Ishikawa (cell line): Measurements from ENCODE around the gene PIAS4.

ENCODE experiments used
- CEBPB ChIP-seq: IDR thresholded peaks from 2 replicates; pipeline ENCODE4 v1.6.1; 2012
- CREB1 ChIP-seq: IDR thresholded peaks from 2 replicates; pipeline ENCODE4 v1.6.1; 2012; ENCODE audit warnings: low read depth
- EGR1 ChIP-seq: IDR thresholded peaks from 2 replicates; pipeline ENCODE4 v1.6.1; 2012
- EP300 ChIP-seq: IDR thresholded peaks from 2 replicates; pipeline ENCODE4 v1.6.1; 2012; ENCODE audit warnings: borderline replicate concordance
- FOXM1 ChIP-seq: IDR thresholded peaks from 2 replicates; pipeline ENCODE4 v1.6.1; 2012; ENCODE audit warnings: low read depth, borderline replicate concordance
- NFIC ChIP-seq: IDR thresholded peaks from 2 replicates; pipeline ENCODE4 v1.6.1; 2012
- RAD21 ChIP-seq: IDR thresholded peaks from 2 replicates; pipeline ENCODE4 v1.6.1; 2012; ENCODE audit warnings: low read depth
- TAF1 ChIP-seq: IDR thresholded peaks from 2 replicates; pipeline ENCODE4 v1.6.1; 2012; ENCODE audit warnings: low read depth, mild to moderate bottlenecking
- TCF12 ChIP-seq: IDR thresholded peaks from 2 replicates; pipeline ENCODE4 v1.6.1; 2012; ENCODE audit warnings: low read depth
- TEAD4 ChIP-seq: IDR thresholded peaks from 2 replicates; pipeline ENCODE4 v1.6.1; 2012
- YY1 ChIP-seq: IDR thresholded peaks from 2 replicates; pipeline ENCODE4 v1.6.1; 2012; ENCODE audit warnings: low read depth
- ZBTB7A ChIP-seq: IDR thresholded peaks from 2 replicates; pipeline ENCODE4 v1.6.1; 2012; ENCODE audit warnings: low read depth
- TF ChIP-seq, protein P1 (sequence below): IDR thresholded peaks from 2 replicates; pipeline ENCODE4 v1.6.1; 2012
- TF ChIP-seq, protein P2 (sequence below): IDR thresholded peaks from 2 replicates; pipeline ENCODE4 v1.6.1; 2012
- TF ChIP-seq, protein P3 (sequence below): IDR thresholded peaks from 2 replicates; pipeline ENCODE4 v1.6.1; 2012; ENCODE audit warnings: low read depth, mild to moderate bottlenecking

Gene PIAS4

DNA sequence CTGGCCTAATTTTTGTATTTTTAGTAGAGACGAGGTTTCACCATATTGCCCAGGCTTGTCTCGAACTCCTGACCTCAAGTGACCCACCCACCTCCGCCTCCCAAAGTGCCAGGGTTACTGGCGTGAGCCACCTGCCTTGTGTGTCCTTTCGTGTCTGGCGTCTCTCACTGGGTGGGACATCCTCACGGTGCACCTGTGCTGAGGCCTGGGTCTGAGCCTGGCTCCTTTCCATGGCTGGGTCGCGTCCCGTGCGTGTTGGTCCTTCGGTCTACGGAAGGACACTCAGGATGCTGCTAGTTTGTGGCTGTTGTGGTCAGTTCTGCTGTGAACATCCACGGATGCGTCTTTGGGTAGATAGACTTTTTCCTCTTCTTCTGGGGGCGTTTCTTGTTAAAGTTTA lies 19.6 kb downstream of the PIAS4 start:
- TF ChIP-seq ZBTB7A (no peak), YY1 (no peak)

DNA sequence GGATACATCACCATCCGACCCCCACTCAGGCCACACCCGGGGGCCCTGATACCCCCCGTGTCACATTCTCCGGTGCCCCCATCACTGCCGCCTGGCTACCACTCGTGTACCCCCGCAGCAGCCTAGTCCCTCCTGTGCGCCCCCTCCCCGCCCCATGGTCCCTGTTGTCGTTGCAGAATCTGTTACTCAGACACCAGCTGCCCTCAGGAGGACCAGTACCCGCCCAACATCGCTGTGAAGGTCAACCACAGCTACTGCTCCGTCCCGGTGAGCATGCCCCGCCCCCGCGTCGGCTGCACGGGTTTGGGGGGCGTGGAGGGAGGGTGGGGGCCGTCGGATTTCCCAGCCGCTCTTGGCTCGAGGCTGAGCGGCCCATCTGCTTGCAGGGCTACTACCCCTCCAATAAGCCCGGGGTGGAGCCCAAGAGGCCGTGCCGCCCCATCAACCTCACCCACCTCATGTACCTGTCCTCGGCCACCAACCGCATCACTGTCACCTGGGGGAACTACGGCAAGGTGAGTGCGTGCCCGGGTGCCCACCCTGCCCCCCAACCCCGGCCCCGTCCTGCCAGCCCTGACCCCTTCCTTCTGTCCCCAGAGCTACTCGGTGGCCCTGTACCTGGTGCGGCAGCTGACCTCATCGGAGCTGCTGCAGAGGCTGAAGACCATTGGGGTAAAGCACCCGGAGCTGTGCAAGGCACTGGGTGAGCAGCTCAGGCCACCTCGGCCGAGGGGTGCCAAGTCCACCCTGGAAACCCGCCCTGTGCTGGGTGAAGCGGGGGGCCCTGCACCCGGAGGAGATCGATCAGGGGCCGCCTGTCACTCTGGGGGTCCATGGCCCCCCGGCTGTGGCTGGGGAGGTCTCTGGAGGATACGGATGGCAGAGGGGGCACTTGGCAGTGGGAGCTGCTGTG lies 21.1 kb downstream of the PIAS4 start:
- TF ChIP-seq EP300 (no peak), YY1 (no peak), EGR1 (no peak), ZBTB7A (no peak), TEAD4 (no peak), RAD21 (no peak), TAF1 (no peak), TCF12 (no peak), CREB1 (no peak), FOXM1 (no peak), CEBPB (no peak), NFIC (no peak)
- TF ChIP-seq, protein P1, sequence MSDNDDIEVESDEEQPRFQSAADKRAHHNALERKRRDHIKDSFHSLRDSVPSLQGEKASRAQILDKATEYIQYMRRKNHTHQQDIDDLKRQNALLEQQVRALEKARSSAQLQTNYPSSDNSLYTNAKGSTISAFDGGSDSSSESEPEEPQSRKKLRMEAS = no peak
- TF ChIP-seq, protein P2, sequence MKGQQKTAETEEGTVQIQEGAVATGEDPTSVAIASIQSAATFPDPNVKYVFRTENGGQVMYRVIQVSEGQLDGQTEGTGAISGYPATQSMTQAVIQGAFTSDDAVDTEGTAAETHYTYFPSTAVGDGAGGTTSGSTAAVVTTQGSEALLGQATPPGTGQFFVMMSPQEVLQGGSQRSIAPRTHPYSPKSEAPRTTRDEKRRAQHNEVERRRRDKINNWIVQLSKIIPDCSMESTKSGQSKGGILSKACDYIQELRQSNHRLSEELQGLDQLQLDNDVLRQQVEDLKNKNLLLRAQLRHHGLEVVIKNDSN = no peak
- TF ChIP-seq, protein P3, sequence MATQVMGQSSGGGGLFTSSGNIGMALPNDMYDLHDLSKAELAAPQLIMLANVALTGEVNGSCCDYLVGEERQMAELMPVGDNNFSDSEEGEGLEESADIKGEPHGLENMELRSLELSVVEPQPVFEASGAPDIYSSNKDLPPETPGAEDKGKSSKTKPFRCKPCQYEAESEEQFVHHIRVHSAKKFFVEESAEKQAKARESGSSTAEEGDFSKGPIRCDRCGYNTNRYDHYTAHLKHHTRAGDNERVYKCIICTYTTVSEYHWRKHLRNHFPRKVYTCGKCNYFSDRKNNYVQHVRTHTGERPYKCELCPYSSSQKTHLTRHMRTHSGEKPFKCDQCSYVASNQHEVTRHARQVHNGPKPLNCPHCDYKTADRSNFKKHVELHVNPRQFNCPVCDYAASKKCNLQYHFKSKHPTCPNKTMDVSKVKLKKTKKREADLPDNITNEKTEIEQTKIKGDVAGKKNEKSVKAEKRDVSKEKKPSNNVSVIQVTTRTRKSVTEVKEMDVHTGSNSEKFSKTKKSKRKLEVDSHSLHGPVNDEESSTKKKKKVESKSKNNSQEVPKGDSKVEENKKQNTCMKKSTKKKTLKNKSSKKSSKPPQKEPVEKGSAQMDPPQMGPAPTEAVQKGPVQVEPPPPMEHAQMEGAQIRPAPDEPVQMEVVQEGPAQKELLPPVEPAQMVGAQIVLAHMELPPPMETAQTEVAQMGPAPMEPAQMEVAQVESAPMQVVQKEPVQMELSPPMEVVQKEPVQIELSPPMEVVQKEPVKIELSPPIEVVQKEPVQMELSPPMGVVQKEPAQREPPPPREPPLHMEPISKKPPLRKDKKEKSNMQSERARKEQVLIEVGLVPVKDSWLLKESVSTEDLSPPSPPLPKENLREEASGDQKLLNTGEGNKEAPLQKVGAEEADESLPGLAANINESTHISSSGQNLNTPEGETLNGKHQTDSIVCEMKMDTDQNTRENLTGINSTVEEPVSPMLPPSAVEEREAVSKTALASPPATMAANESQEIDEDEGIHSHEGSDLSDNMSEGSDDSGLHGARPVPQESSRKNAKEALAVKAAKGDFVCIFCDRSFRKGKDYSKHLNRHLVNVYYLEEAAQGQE = no peak

DNA sequence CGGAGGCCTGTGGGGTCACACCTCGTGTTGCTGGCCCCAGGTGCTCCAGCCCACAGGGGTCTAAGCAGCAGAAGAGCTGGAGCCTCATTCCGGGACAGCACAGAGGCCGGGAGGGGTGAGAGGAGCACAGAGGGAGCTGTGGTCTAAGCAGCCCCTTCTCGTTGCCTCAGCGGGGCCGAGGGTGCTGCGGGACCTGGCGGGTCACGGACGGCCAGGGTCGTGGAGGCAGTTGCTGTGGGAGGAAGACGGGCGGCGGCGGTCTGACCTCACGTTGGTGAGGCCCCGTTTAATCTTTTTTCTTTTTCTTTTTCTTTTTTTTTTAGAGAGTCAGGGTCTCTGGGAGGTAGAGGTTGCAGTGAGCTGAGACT lies 21.7 kb downstream of the PIAS4 start:
- TF ChIP-seq EGR1 (no peak), NFIC (no peak), CREB1 (no peak), YY1 (no peak), ZBTB7A (no peak), RAD21 (no peak), CEBPB (no peak), TCF12 (no peak), TAF1 (no peak), EP300 (no peak), FOXM1 (no peak), TEAD4 (no peak)
- TF ChIP-seq, protein P3 = no peak
- TF ChIP-seq, protein P2 = no peak
- TF ChIP-seq, protein P1 = no peak

DNA sequence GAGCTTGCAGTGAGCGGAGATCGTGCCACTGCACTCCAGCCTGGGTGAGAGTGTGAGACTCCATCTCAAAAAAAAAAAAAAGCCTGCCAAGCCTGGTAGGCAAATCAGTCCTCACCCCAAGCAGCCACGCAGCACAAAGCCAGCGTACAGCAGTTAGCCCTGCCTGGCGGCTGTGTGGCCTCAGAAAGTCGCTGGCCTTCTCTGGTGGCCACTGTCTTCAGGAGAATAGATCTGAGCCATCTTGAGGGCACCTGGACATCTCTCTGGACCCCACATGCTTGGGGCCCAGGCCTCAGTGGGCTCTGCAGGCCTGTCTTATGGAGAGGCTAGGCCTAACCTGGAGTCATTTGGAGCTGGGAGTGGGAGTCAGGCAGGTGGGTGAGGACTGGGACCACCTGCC lies 23.0 kb downstream of the PIAS4 start:
- TF ChIP-seq, protein P1 = no peak
- TF ChIP-seq CEBPB (no peak), EP300 (no peak), EGR1 (no peak)
- TF ChIP-seq, protein P2 = no peak
- TF ChIP-seq, protein P3 = no peak
